ENCODE results near the gene HHAT. TPM values are rescaled to one million over a fixed set of nuclear protein-coding genes. Genes with fewer than 3 reads are reported as not detected.

The HHAT gene
- polyA plus RNA-seq, 1 donor from 2014 or later = 5.3 TPM

GRCh38 chr1:210605099-210605498 lies 276.4 kb downstream of the HHAT start:
- TF ChIP-seq REST (IDR thresholded peaks at IDR 0.05; ENCODE audit: borderline replicate concordance) (no peak), RAD21 (conservative IDR thresholded peaks at IDR 0.05) (no peak)
- no peak overlapping the region for H3K27ac ChIP-seq (ENCODE audit: low read length)

DNA sequence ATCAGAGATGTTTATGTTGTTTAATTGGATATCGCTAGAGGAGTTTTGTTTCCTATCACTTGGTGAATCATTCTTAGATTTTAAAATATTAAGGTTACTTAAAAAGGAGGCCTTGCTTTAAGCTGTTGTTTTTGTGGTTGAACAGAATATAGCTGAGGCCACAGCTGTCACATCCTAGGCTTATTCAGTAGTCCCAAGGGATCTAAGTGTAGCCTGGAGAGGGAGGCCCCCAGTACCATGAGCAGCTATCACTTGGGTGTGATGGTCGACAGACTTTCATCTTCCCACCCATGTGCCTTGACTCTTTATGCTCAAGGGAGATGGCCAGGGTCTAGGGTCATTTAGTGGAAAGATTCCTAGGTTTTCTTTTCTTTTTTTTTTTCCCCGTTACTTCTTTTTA lies 278.7 kb downstream of the HHAT start:
- H3K9me2 ChIP-seq (ENCODE audit: insufficient read depth, low read length) = no peaks in the 10 kb centered on the region
- no peak overlapping the region for H3K4me3 ChIP-seq (ENCODE audit: low read length)
- H3K4me2 ChIP-seq (ENCODE audit: low read length) = no peak overlapping the region
- no peak overlapping the region for H3K27ac ChIP-seq (ENCODE audit: low read length)
- no peak overlapping the region for H3K9ac ChIP-seq (ENCODE audit: low read length)
- H3K9me3 ChIP-seq (ENCODE audit: low read length) = no peaks in the 10 kb centered on the region
- H3K27me3 ChIP-seq (ENCODE audit: insufficient read depth, low read depth, low read length) = no peaks in the 10 kb centered on the region
- no peak overlapping the region for H2AFZ ChIP-seq (ENCODE audit: low read depth, low read length)
- TF ChIP-seq RAD21 (conservative IDR thresholded peaks at IDR 0.05) (no peak), CTCF (IDR thresholded peaks at IDR 0.05; ENCODE audit: poor library complexity, severe bottlenecking) (no peak), EZH2 (IDR thresholded peaks at IDR 0.05; ENCODE audit: borderline replicate concordance, insufficient read depth, low read length, poor library complexity, severe bottlenecking) (no peak), POLR2AphosphoS5 (IDR thresholded peaks at IDR 0.05) (no peak), EP300 (conservative IDR thresholded peaks at IDR 0.05; ENCODE audit: poor library complexity, severe bottlenecking) (no peak), SMC3 (conservative IDR thresholded peaks at IDR 0.05; ENCODE audit: poor library complexity) (no peak), MXI1 (conservative IDR thresholded peaks at IDR 0.05; ENCODE audit: poor library complexity, severe bottlenecking) (no peak), TAF1 (IDR thresholded peaks at IDR 0.05; ENCODE audit: low read depth) (no peak)
- H3K36me3 ChIP-seq (ENCODE audit: insufficient read depth, low read length) = no peaks in the 10 kb centered on the region
- no peaks in the 10 kb centered on the region for H4K20me1 ChIP-seq (ENCODE audit: insufficient read depth)
- no peaks in the 10 kb centered on the region for H3F3A ChIP-seq (ENCODE audit: insufficient read depth, low read length, poor library complexity, severe bottlenecking)
- H3K79me2 ChIP-seq (replicated peaks; ENCODE audit: insufficient read depth, low read length) = no peaks in the 10 kb centered on the region

More at GRCh38 chr1:210605099-210605498, 276.4 kb downstream of the HHAT start:
- no peaks in the 10 kb centered on the region for H4K20me1 ChIP-seq (ENCODE audit: insufficient read depth)
- no peaks in the 10 kb centered on the region for H3K79me2 ChIP-seq (replicated peaks; ENCODE audit: insufficient read depth, low read length)
- no peaks in the 10 kb centered on the region for H3K9me3 ChIP-seq (ENCODE audit: low read length)
- no peak overlapping the region for H3K4me3 ChIP-seq (ENCODE audit: low read length)
- H2AFZ ChIP-seq (ENCODE audit: low read depth, low read length) = no peak overlapping the region
- no peaks in the 10 kb centered on the region for H3K36me3 ChIP-seq (ENCODE audit: insufficient read depth, low read length)
- H3F3A ChIP-seq (ENCODE audit: insufficient read depth, low read length, poor library complexity, severe bottlenecking) = no peaks in the 10 kb centered on the region
- no peak overlapping the region for H3K4me2 ChIP-seq (ENCODE audit: low read length)
- no peaks in the 10 kb centered on the region for H3K9me2 ChIP-seq (ENCODE audit: insufficient read depth, low read length)
- no peaks in the 10 kb centered on the region for H3K27me3 ChIP-seq (ENCODE audit: insufficient read depth, low read depth, low read length)
- H3K9ac ChIP-seq (ENCODE audit: low read length) = no peak overlapping the region

- Histone ChIP-seq H3K9me3 (ENCODE audit: low read length) (no peaks in the 10 kb centered on the region), H4K20me1 (ENCODE audit: insufficient read depth) (no peaks in the 10 kb centered on the region), H2AFZ (ENCODE audit: low read depth, low read length) (no peak overlapping the region), H3K4me2 (ENCODE audit: low read length) (no peak overlapping the region), H3K9me2 (ENCODE audit: insufficient read depth, low read length) (no peaks in the 10 kb centered on the region), H3K27me3 (ENCODE audit: insufficient read depth, low read depth, low read length) (no peaks in the 10 kb centered on the region), H3K27ac (ENCODE audit: low read length) (no peak overlapping the region), H3K9ac (ENCODE audit: low read length) (no peak overlapping the region), H3K36me3 (ENCODE audit: insufficient read depth, low read length) (no peaks in the 10 kb centered on the region), H3F3A (ENCODE audit: insufficient read depth, low read length, poor library complexity, severe bottlenecking) (no peaks in the 10 kb centered on the region), H3K79me2 (replicated peaks; ENCODE audit: insufficient read depth, low read length) (no peaks in the 10 kb centered on the region), H3K4me3 (ENCODE audit: low read length) (no peak overlapping the region)
- TF ChIP-seq RAD21 (conservative IDR thresholded peaks at IDR 0.05) (no peak), EZH2 (IDR thresholded peaks at IDR 0.05; ENCODE audit: borderline replicate concordance, insufficient read depth, low read length, poor library complexity, severe bottlenecking) (no peak), CTCF (IDR thresholded peaks at IDR 0.05; ENCODE audit: poor library complexity, severe bottlenecking) (no peak), REST (IDR thresholded peaks at IDR 0.05; ENCODE audit: borderline replicate concordance) (no peak), SMC3 (conservative IDR thresholded peaks at IDR 0.05; ENCODE audit: poor library complexity) (no peak), MXI1 (conservative IDR thresholded peaks at IDR 0.05; ENCODE audit: poor library complexity, severe bottlenecking) (no peak), POLR2AphosphoS5 (IDR thresholded peaks at IDR 0.05) (no peak)
Measured at GRCh38 chr1:210608767-210609166, 280.1 kb downstream of the HHAT start.
